ENCODE results near the gene NDUFB10. TPM values are rescaled to one million over a fixed set of nuclear protein-coding genes. Genes with fewer than 3 reads are reported as not detected.

The NDUFB10 gene
- total and polyA plus RNA-seq, 9 donors: 81.5 to 176 (median 106) TPM

- Histone ChIP-seq H3K9me3 (no peaks in the 10 kb centered on the region), H3K27ac (no peak overlapping the region), H3K4me3 (no peak overlapping the region), H3K4me1 (ENCODE audit: insufficient read depth) (peaks cover 10% of the 10 kb centered on the region), H3K27me3 (no peaks in the 10 kb centered on the region), H3K36me3 (no peaks in the 10 kb centered on the region)
- DNase-seq: peak in 2 of 5 donors; percentile 34 to 41
- intact Hi-C loops (cut with DNase I): no loop called here
- WGBS, 3 donors: 86 to 94% (median 88%) methylated on average over 38 to 42 of the region's 42 CpGs
- TF ChIP-seq POLR2A (IDR thresholded peaks at IDR 0.05) (no peak), CTCF (IDR thresholded peaks at IDR 0.05) (no peak)
Measured at GRCh38 chr16:1974157-1975070, 15.1 kb downstream of the NDUFB10 start.

GRCh38 chr16:1975432-1976215 lies 16.3 kb downstream of the NDUFB10 start:
- intact Hi-C loops (cut with DNase I): no loop called here
- Histone ChIP-seq H3K36me3 (no peaks in the 10 kb centered on the region), H3K27ac (no peak overlapping the region), H3K4me3 (no peak overlapping the region), H3K9me3 (no peaks in the 10 kb centered on the region), H3K27me3 (peaks cover 2% of the 10 kb centered on the region), H3K4me1 (ENCODE audit: insufficient read depth) (peaks cover 10% of the 10 kb centered on the region)
- TF ChIP-seq CTCF (IDR thresholded peaks at IDR 0.05) (no peak), EP300 (IDR thresholded peaks at IDR 0.05) (no peak), POLR2A (IDR thresholded peaks at IDR 0.05) (no peak)
- DNase-seq: peak in 1 of 5 donors; percentile 41
- WGBS, 3 donors: 88 to 91% (median 91%) methylated on average over 33 of the region's 33 CpGs

GRCh38 chr16:1976216-1976520 lies 16.8 kb downstream of the NDUFB10 start:
- intact Hi-C loops (cut with DNase I): no loop called here
- peaks cover 6% of the 10 kb centered on the region for H3K4me1 ChIP-seq (ENCODE audit: insufficient read depth)
- peaks cover 3% of the 10 kb centered on the region for H3K27me3 ChIP-seq
- TF ChIP-seq CTCF (IDR thresholded peaks at IDR 0.05) (no peak), POLR2A (IDR thresholded peaks at IDR 0.05) (no peak), EP300 (IDR thresholded peaks at IDR 0.05) (no peak)
- H3K9me3 ChIP-seq: no peaks in the 10 kb centered on the region
- H3K36me3 ChIP-seq: no peaks in the 10 kb centered on the region
- 92 to 95% (median 93%) methylated on average over 8 of the region's 8 CpGs for WGBS, 3 donors
- no peak overlapping the region for H3K4me3 ChIP-seq
- H3K27ac ChIP-seq: no peak overlapping the region
- no peak for DNase-seq

GRCh38 chr16:1976951-1977874 lies 17.9 kb downstream of the NDUFB10 start:
- WGBS, 3 donors: 88 to 89% (median 89%) methylated on average over 29 to 33 of the region's 33 CpGs
- Histone ChIP-seq H3K27me3 (peaks cover 3% of the 10 kb centered on the region), H3K36me3 (no peaks in the 10 kb centered on the region), H3K27ac (no peak overlapping the region), H3K4me1 (ENCODE audit: insufficient read depth) (peaks cover 6% of the 10 kb centered on the region), H3K9me3 (no peaks in the 10 kb centered on the region), H3K4me3 (no peak overlapping the region)
- intact Hi-C loops (cut with DNase I): no loop called here
- TF ChIP-seq EP300 (IDR thresholded peaks at IDR 0.05): no peak
- TF ChIP-seq CTCF (IDR thresholded peaks at IDR 0.05): no peak
- TF ChIP-seq POLR2A (IDR thresholded peaks at IDR 0.05): no peak
- DNase-seq: no peak

Measured in ovary (tissue), 9 donors.